SKM-1 (cell line): Measurements from ENCODE around the gene TMEFF2.

Experiments
- DNase-seq: peaks from one replicate; lab custom pipeline; 2025; ENCODE audit not compliant: unreplicated experiment; lab: John Stamatoyannopoulos, UW

Gene TMEFF2

GRCh38 chr2:192194866-192195547 is at the start of gene TMEFF2:
TSS of gene TMEFF2 (minus strand) at chr2:192194933. CDS start at chr2:192194524, 409 bp downstream.
- no peak for DNase-seq

GRCh38 chr2:192243488-192243887 is 48.8 kb upstream of the TMEFF2 start:
- no peak for DNase-seq

- DNase-seq, result no peak
Measured at GRCh38 chr2:192236136-192236535, 41.4 kb upstream of the TMEFF2 start.

- no peak for DNase-seq
Measured at GRCh38 chr2:192230889-192231453, 36.2 kb upstream of the TMEFF2 start.

- DNase-seq, result no peak
Measured at GRCh38 chr2:192228685-192229084, 34.0 kb upstream of the TMEFF2 start.

GRCh38 chr2:192218970-192219369 is 24.2 kb upstream of the TMEFF2 start:
- DNase-seq, result no peak

- DNase-seq, result no peak
Measured at GRCh38 chr2:192218377-192218776, 23.6 kb upstream of the TMEFF2 start.

GRCh38 chr2:192216336-192216735 is 21.6 kb upstream of the TMEFF2 start:
- no peak for DNase-seq

- DNase-seq, result no peak
Measured at GRCh38 chr2:192215096-192215877, 20.6 kb upstream of the TMEFF2 start.

GRCh38 chr2:192208848-192209247 is 14.1 kb upstream of the TMEFF2 start:
- no peak for DNase-seq

GRCh38 chr2:192206399-192206798 is 11.7 kb upstream of the TMEFF2 start:
- DNase-seq, result no peak

GRCh38 chr2:192203876-192204275 is 9.1 kb upstream of the TMEFF2 start:
- no peak for DNase-seq

- no peak for DNase-seq
Measured at GRCh38 chr2:192202373-192202772, 7.6 kb upstream of the TMEFF2 start.

GRCh38 chr2:192201116-192201515 is 6.4 kb upstream of the TMEFF2 start:
- no peak for DNase-seq

- DNase-seq, result no peak
Measured at GRCh38 chr2:192197357-192197756, 2.6 kb upstream of the TMEFF2 start.

- DNase-seq, result no peak
Measured at GRCh38 chr2:192196421-192197194, 1.9 kb upstream of the TMEFF2 start.

GRCh38 chr2:192195548-192196418 is 1.1 kb upstream of the TMEFF2 start:
- DNase-seq, result no peak

- no peak for DNase-seq
Measured at GRCh38 chr2:192194265-192194865, 368 bp downstream of the TMEFF2 start.

GRCh38 chr2:192190474-192190873 is 4.3 kb downstream of the TMEFF2 start:
- DNase-seq, result no peak

GRCh38 chr2:192186806-192187205 is 7.9 kb downstream of the TMEFF2 start:
- DNase-seq, result no peak
